SK-N-SH treated with all-trans-retinoic acid at 6 μM for 48 hours (cell line): Measurements from ENCODE around the gene RAD51B.

Source experiments
- ATAC-seq: fragments of 200-7000 bp; cut with Tn5 transposase; 3 replicates; pipeline ENCODE4 v1.9.1; 2020; ENCODE audit warnings: mild to moderate bottlenecking, moderate library complexity
- BACH2 ChIP-seq: fragments of 250-450 bp; sonication (Bioruptor Pico); IDR thresholded peaks from 2 replicates; pipeline ENCODE4 v1.9.0; 2021; ENCODE audit warnings: mild to moderate bottlenecking, borderline replicate concordance
- CSDC2 ChIP-seq: fragments of 250-450 bp; sonication (Bioruptor Pico); IDR thresholded peaks from 2 replicates; pipeline ENCODE4 v1.5.0; 2020; ENCODE audit warnings: mild to moderate bottlenecking, moderate library complexity
- ESRRG ChIP-seq: fragments of 250-450 bp; sonication (Bioruptor Pico); IDR thresholded peaks from 2 replicates; pipeline ENCODE4 v1.6.1; 2021; ENCODE audit warnings: mild to moderate bottlenecking
- GLIS3 ChIP-seq: fragments of 250-450 bp; sonication (Bioruptor Pico); IDR thresholded peaks from 2 replicates; pipeline ENCODE4 v1.5.0; 2020; ENCODE audit warnings: mild to moderate bottlenecking, moderate library complexity
- ISL1 ChIP-seq: fragments of 250-450 bp; sonication (Bioruptor Pico); IDR thresholded peaks from 2 replicates; pipeline ENCODE4 v2.1.2; 2022; ENCODE audit warnings: mild to moderate bottlenecking, moderate library complexity
- OSR1 ChIP-seq: fragments of 250-450 bp; sonication (Bioruptor Pico); IDR thresholded peaks from 2 replicates; pipeline ENCODE4 v1.8.0; 2022; ENCODE audit warnings: moderate library complexity, mild to moderate bottlenecking, inconsistent platforms
- PPARA ChIP-seq: fragments of 250-450 bp; sonication (Bioruptor Pico); IDR thresholded peaks from 2 replicates; pipeline ENCODE4 v1.5.0; 2020; ENCODE audit warnings: mild to moderate bottlenecking, borderline replicate concordance
- RARB ChIP-seq: fragments of 250-450 bp; sonication (Bioruptor Pico); IDR thresholded peaks from 2 replicates; pipeline ENCODE4 v1.8.0; 2021; ENCODE audit warnings: mild to moderate bottlenecking, moderate library complexity
- SNAI2 ChIP-seq: fragments of 250-450 bp; sonication (Bioruptor Pico); IDR thresholded peaks from 2 replicates; pipeline ENCODE4 v1.5.0; 2020; ENCODE audit warnings: mild to moderate bottlenecking, moderate library complexity
- TCF4 ChIP-seq: fragments of 250-450 bp; sonication (Bioruptor Pico); IDR thresholded peaks from 2 replicates; pipeline ENCODE4 v1.8.0; 2021; ENCODE audit warnings: mild to moderate bottlenecking, moderate library complexity, borderline replicate concordance
- TOX ChIP-seq: fragments of 250-450 bp; sonication (Bioruptor Pico); IDR thresholded peaks from 2 replicates; pipeline ENCODE4 v1.8.0; 2021; ENCODE audit warnings: mild to moderate bottlenecking, moderate library complexity, borderline replicate concordance
- ZFP3 ChIP-seq: fragments of 250-450 bp; sonication (Bioruptor Pico); IDR thresholded peaks from 2 replicates; pipeline ENCODE4 v1.5.0; 2020; ENCODE audit warnings: mild to moderate bottlenecking, moderate library complexity
- ZFP30 ChIP-seq: fragments of 450-650 bp; formaldehyde crosslinking; IDR thresholded peaks from 2 replicates; pipeline ENCODE4 v1.5.0; 2022; ENCODE audit warnings: mild to moderate bottlenecking, moderate library complexity
- ZNF565 ChIP-seq: fragments of 450-650 bp; formaldehyde crosslinking; conservative IDR thresholded peaks from 2 replicates; pipeline ENCODE4 v1.5.0; 2020; ENCODE audit warnings: low read depth, mild to moderate bottlenecking, moderate library complexity
- ZNF70 ChIP-seq: fragments of 450-650 bp; formaldehyde crosslinking; IDR thresholded peaks from 2 replicates; pipeline ENCODE4 v1.5.0; 2020; ENCODE audit warnings: mild to moderate bottlenecking, moderate library complexity
- ZNF8 ChIP-seq: fragments of 450-650 bp; formaldehyde crosslinking; IDR thresholded peaks from 2 replicates; pipeline ENCODE4 v1.5.0; 2020; ENCODE audit warnings: mild to moderate bottlenecking, moderate library complexity
- TF ChIP-seq, protein P1 (sequence below): fragments of 250-450 bp; sonication (Bioruptor Pico); IDR thresholded peaks from 2 replicates; pipeline ENCODE4 v1.5.1; 2020; ENCODE audit warnings: low read depth, mild to moderate bottlenecking, moderate library complexity
- TF ChIP-seq, protein P2 (sequence below): fragments of 250-450 bp; sonication (Bioruptor Pico); IDR thresholded peaks from 2 replicates; pipeline ENCODE4 v1.8.0; 2021; ENCODE audit warnings: low read depth, mild to moderate bottlenecking, moderate library complexity, borderline replicate concordance
- TF ChIP-seq, protein P3 (sequence below): fragments of 250-450 bp; sonication (Bioruptor Pico); IDR thresholded peaks from 2 replicates; pipeline ENCODE4 v1.5.0; 2020; ENCODE audit warnings: mild to moderate bottlenecking, moderate library complexity
- TF ChIP-seq, protein P4 (sequence below): fragments of 250-450 bp; sonication (Bioruptor Pico); IDR thresholded peaks from 2 replicates; pipeline ENCODE4 v1.8.0; 2020; ENCODE audit warnings: mild to moderate bottlenecking, moderate library complexity, borderline replicate concordance
- TF ChIP-seq, protein P5 (sequence below): fragments of 250-450 bp; sonication (Bioruptor Pico); IDR thresholded peaks from 2 replicates; pipeline ENCODE4 v1.5.1; 2021; ENCODE audit warnings: mild to moderate bottlenecking, moderate library complexity

The RAD51B gene

DNA sequence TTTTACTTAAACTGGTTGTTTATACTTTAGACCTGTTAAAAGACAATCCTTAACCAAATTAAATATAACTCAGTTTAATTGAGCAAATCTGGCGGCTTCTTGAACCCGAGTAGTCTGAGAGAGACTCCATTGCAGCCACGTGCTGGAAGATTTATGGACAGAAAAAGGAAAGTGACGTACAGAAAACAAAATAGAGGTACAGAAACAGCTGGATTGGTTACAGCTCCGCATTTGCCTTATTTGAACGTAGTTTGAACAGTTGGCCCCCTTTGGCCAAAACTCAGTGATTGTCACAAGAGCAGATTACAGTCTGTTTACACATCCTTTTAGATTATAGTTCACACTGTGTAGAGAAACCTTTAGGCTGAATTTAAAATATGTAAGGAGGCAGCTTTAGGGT lies 155.9 kb downstream of the RAD51B start:
- ATAC-seq: no peak
- TF ChIP-seq, protein P1, sequence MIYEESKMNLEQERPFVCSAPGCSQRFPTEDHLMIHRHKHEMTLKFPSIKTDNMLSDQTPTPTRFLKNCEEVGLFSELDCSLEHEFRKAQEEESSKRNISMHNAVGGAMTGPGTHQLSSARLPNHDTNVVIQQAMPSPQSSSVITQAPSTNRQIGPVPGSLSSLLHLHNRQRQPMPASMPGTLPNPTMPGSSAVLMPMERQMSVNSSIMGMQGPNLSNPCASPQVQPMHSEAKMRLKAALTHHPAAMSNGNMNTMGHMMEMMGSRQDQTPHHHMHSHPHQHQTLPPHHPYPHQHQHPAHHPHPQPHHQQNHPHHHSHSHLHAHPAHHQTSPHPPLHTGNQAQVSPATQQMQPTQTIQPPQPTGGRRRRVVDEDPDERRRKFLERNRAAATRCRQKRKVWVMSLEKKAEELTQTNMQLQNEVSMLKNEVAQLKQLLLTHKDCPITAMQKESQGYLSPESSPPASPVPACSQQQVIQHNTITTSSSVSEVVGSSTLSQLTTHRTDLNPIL (CRISPR knock-in tag): no peak
- TF ChIP-seq, protein P2, sequence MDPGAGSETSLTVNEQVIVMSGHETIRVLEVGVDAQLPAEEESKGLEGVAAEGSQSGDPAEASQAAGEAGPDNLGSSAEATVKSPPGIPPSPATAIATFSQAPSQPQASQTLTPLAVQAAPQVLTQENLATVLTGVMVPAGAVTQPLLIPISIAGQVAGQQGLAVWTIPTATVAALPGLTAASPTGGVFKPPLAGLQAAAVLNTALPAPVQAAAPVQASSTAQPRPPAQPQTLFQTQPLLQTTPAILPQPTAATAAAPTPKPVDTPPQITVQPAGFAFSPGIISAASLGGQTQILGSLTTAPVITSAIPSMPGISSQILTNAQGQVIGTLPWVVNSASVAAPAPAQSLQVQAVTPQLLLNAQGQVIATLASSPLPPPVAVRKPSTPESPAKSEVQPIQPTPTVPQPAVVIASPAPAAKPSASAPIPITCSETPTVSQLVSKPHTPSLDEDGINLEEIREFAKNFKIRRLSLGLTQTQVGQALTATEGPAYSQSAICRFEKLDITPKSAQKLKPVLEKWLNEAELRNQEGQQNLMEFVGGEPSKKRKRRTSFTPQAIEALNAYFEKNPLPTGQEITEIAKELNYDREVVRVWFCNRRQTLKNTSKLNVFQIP: no peak
- TF ChIP-seq, protein P3, sequence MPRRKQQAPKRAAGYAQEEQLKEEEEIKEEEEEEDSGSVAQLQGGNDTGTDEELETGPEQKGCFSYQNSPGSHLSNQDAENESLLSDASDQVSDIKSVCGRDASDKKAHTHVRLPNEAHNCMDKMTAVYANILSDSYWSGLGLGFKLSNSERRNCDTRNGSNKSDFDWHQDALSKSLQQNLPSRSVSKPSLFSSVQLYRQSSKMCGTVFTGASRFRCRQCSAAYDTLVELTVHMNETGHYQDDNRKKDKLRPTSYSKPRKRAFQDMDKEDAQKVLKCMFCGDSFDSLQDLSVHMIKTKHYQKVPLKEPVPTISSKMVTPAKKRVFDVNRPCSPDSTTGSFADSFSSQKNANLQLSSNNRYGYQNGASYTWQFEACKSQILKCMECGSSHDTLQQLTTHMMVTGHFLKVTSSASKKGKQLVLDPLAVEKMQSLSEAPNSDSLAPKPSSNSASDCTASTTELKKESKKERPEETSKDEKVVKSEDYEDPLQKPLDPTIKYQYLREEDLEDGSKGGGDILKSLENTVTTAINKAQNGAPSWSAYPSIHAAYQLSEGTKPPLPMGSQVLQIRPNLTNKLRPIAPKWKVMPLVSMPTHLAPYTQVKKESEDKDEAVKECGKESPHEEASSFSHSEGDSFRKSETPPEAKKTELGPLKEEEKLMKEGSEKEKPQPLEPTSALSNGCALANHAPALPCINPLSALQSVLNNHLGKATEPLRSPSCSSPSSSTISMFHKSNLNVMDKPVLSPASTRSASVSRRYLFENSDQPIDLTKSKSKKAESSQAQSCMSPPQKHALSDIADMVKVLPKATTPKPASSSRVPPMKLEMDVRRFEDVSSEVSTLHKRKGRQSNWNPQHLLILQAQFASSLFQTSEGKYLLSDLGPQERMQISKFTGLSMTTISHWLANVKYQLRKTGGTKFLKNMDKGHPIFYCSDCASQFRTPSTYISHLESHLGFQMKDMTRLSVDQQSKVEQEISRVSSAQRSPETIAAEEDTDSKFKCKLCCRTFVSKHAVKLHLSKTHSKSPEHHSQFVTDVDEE (CRISPR knock-in tag): no peak
- no peak for TF ChIP-seq TCF4
- no peak for TF ChIP-seq ZNF8 (CRISPR knock-in tag)
- TF ChIP-seq TOX (CRISPR knock-in tag): no peak
- no peak for TF ChIP-seq GLIS3 (CRISPR knock-in tag)
- TF ChIP-seq BACH2 (CRISPR knock-in tag): no peak
- no peak for TF ChIP-seq ZFP30 (CRISPR knock-in tag)
- TF ChIP-seq ZNF565 (CRISPR knock-in tag): no peak
- TF ChIP-seq ISL1 (CRISPR knock-in tag): no peak
- TF ChIP-seq ESRRG: no peak
- TF ChIP-seq ZNF70 (CRISPR knock-in tag): no peak

DNA sequence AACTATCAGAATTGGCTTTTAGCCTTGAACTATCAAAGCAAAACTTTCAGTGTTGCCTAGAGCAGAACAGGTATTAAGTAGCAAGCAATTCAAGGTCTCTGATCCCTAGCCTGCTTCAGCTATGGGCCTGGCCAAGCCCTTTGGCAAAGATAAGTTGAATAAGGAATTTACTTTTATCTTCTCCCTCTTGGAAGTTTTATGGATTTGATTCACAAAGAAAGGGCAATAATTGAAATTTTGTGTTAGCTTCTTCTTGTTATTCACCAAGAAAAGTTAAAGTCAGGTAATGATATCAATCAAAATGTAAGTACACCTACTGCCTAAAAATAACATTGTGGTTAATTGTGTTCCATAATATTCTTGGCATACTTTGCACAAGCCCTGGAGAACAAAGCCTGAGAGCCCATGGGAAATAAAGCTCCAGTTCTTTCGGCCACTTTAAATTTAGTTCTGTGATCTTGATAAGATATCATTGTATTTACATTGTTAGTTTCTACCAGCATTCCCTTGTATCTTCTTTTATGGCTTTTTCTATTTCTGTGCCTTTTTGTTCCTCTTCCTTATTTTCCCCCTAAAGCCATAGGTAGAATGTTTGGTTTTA lies 158.0 kb downstream of the RAD51B start:
- no peak for TF ChIP-seq ZFP3 (CRISPR knock-in tag)
- TF ChIP-seq, all 23 proteins: peak for 0
- no peak for ATAC-seq

DNA sequence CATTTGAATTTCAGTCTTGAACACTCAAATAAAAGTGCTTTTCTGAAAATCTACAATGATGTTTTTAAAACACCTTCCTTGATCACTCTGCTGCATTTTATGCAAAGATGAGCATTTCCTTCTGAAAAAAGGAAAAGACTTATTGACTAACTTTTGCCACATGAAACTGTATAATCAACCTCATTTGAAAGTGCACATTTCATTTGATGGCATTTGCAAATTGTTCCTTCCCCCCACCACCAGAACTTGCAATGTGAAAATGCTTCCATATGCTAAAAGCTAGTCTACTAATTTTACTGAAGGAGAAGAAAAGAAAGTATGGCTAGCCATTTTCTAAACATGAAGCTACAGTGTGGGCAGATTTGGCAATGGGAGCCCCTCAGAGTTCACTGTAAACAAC lies 159.2 kb downstream of the RAD51B start:
- no peak for ATAC-seq
- no peak for TF ChIP-seq ZNF8 (CRISPR knock-in tag)
- no peak for TF ChIP-seq RARB (CRISPR knock-in tag)
- no peak for TF ChIP-seq ZFP3 (CRISPR knock-in tag)
- TF ChIP-seq SNAI2 (CRISPR knock-in tag): no peak
- TF ChIP-seq, protein P1 (CRISPR knock-in tag): no peak
- no peak for TF ChIP-seq CSDC2
- TF ChIP-seq, protein P4, sequence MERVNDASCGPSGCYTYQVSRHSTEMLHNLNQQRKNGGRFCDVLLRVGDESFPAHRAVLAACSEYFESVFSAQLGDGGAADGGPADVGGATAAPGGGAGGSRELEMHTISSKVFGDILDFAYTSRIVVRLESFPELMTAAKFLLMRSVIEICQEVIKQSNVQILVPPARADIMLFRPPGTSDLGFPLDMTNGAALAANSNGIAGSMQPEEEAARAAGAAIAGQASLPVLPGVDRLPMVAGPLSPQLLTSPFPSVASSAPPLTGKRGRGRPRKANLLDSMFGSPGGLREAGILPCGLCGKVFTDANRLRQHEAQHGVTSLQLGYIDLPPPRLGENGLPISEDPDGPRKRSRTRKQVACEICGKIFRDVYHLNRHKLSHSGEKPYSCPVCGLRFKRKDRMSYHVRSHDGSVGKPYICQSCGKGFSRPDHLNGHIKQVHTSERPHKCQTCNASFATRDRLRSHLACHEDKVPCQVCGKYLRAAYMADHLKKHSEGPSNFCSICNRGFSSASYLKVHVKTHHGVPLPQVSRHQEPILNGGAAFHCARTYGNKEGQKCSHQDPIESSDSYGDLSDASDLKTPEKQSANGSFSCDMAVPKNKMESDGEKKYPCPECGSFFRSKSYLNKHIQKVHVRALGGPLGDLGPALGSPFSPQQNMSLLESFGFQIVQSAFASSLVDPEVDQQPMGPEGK (CRISPR knock-in tag): no peak
- TF ChIP-seq, all 23 proteins: peak for 0

DNA sequence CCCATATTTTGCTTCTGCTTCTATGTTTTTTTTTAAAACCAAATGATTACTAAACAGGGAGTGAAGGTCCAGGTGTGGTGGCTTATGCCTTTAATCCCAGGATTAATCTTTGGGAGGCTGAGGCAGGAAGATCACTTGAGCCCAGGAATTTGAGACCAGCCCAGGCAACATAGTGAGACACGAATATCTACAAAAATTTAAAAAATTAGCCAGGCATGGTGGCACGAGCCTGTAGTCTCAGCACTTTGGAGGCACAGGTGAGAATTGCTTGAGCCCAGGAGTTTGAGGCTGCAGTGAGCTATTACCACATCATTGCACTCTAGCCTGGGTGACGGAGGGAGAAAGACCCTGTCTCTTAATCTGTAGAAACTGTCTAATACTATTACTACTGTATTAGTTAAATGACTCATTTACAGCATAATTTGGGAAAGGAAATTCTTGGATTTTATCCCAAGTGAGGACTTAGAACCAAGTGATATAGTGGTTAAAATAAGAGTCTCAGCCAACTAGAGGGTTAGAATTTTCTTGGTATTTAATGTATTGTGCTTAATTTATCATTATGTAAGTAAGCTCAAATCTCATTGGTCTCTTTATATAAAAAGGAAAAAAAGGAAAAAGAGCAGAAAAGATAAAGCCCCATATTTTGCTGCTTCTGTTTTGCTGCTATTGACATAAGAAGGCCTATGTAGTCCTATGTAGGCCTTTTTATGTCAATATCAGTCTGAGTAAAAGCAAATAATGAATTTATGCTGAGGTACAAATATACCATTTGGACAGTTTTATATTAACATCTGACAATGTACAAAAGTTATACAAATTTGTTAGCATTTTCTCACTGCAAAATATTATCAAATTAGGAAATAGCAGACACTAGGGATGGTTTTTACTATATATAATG lies 163.4 kb downstream of the RAD51B start:
- no peak for ATAC-seq
- TF ChIP-seq OSR1 (CRISPR knock-in tag) (no peak), PPARA (CRISPR knock-in tag) (no peak), TCF4 (no peak), BACH2 (CRISPR knock-in tag) (no peak), RARB (CRISPR knock-in tag) (no peak), ZFP30 (CRISPR knock-in tag) (no peak), ISL1 (CRISPR knock-in tag) (no peak)
- TF ChIP-seq, protein P5, sequence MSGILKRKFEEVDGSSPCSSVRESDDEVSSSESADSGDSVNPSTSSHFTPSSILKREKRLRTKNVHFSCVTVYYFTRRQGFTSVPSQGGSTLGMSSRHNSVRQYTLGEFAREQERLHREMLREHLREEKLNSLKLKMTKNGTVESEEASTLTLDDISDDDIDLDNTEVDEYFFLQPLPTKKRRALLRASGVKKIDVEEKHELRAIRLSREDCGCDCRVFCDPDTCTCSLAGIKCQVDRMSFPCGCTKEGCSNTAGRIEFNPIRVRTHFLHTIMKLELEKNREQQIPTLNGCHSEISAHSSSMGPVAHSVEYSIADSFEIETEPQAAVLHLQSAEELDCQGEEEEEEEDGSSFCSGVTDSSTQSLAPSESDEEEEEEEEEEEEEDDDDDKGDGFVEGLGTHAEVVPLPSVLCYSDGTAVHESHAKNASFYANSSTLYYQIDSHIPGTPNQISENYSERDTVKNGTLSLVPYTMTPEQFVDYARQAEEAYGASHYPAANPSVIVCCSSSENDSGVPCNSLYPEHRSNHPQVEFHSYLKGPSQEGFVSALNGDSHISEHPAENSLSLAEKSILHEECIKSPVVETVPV (CRISPR knock-in tag): no peak
- TF ChIP-seq, protein P1 (CRISPR knock-in tag): no peak
